Kidney (tissue), 14 donors: ENCODE data around the gene ANP32A. TPM values are rescaled to one million over a fixed set of nuclear protein-coding genes. Genes with fewer than 3 reads are reported as not detected.

Experiments
- DNase-seq, 5 donors: peaks; one replicate each; pipeline ENCODE4 v3.0.0-alpha.2; 2013 to 2020
- FAIRE-seq: peaks from 2 replicates; lab custom pipeline; 2012; peaks lifted over from hg19 to GRCh38; lab: Jason Lieb, UNC
- H3K27ac ChIP-seq, 2 donors: one replicate each; pipeline ENCODE4 v1.7.0; 2013; ENCODE audit warnings: low read depth in 2 of 2, low read length in 2 of 2, inconsistent platforms in 1 of 2
- H3K27me3 ChIP-seq: one replicate; pipeline ENCODE4 v1.7.1; 2013; ENCODE audit warnings: low read length, inconsistent platforms; ENCODE audit not compliant: control insufficient read depth, insufficient read depth
- H3K36me3 ChIP-seq, 3 donors: one replicate each; pipeline versions ENCODE4 v1.7.0 to v1.7.1; 2013; ENCODE audit warnings: low read length in 3 of 3, control low read depth in 1 of 3, inconsistent platforms in 1 of 3; ENCODE audit not compliant: insufficient read depth in 3 of 3, control insufficient read depth in 2 of 3
- H3K4me1 ChIP-seq, 3 donors: one replicate each; pipeline versions ENCODE4 v1.7.0 to v1.7.1; 2013; ENCODE audit warnings: low read length in 3 of 3, inconsistent platforms in 1 of 3, low read depth in 1 of 3; ENCODE audit not compliant: control insufficient read depth in 2 of 3, insufficient read depth in 2 of 3
- H3K4me3 ChIP-seq, 3 donors: one replicate each; pipeline versions ENCODE4 v1.7.0 to v1.8.1; 2013; ENCODE audit warnings: low read length in 3 of 3, control low read depth in 1 of 3, inconsistent platforms in 1 of 3
- H3K9ac ChIP-seq, 3 donors: one replicate each; pipeline versions ENCODE4 v1.7.0 to v1.7.1; 2013; ENCODE audit warnings: low read length in 3 of 3, control low read depth in 1 of 3, inconsistent platforms in 1 of 3
- H3K9me3 ChIP-seq, 3 donors: one replicate each; pipeline versions ENCODE4 v1.7.0 to v1.7.1; 2013; ENCODE audit warnings: low read length in 3 of 3, control low read depth in 1 of 3, inconsistent platforms in 1 of 3; ENCODE audit not compliant: control insufficient read depth in 2 of 3, insufficient read depth in 1 of 3
- CTCF ChIP-seq: IDR thresholded peaks from 3 replicates; pipeline ENCODE4 v1.5.1; 2012; ENCODE audit warnings: mild to moderate bottlenecking, moderate library complexity, borderline replicate concordance; ENCODE audit not compliant: insufficient read depth; ENCODE audit errors: extremely low read depth
- intact Hi-C: fragments of 100-400 bp; cut with DNase I; formaldehyde crosslinking; loops from one replicate; pipeline ENCODE4 v1.11.1; 2022
- polyA plus RNA-seq: library from polyadenylated mRNA; stranded (reverse); fragments of 350-450 nt; fragmentation: Illumina TruSeq; extraction: RNeasy Lipid Tissue Mini Kit (QIAGEN cat#74804); gene quantifications from one replicate; pipeline ENCODE4 v1.2.3, GENCODE V29; 2014; ENCODE audit warnings: low read depth, low replicate concordance; ENCODE audit not compliant: insufficient read depth
- total RNA-seq: library from RNA; stranded (reverse); fragmentation: NEBNext Ultra II Directional; extraction: Animal tissue kit (Norgen Biotek cat#: 25700); gene quantifications from one replicate; pipeline ENCODE4 v1.2.1, GENCODE V29; 2021
- donor health status: control.
- donor health status: control.
- donor health status: control.
- donor health status: control.
- donor health status: control.
- donor health status: DM: yes; HTN: yes; CAD: no.
- donor health status: Normal renal cell carcinoma (clear cell type).

Gene ANP32A
- total and polyA plus RNA-seq, 2 donors from 2014 or later: 113 to 148 TPM

- peaks cover 3 to 58% (median 46%) of the 10 kb centered on the region in 3 donors for H3K4me1 ChIP-seq
- H3K9me3 ChIP-seq: no peaks in the 10 kb centered on the region
- H3K4me3 ChIP-seq: no peak overlapping the region
- H3K36me3 ChIP-seq: no peaks in the 10 kb centered on the region
- TF ChIP-seq CTCF: no peak
- H3K9ac ChIP-seq: peak overlapping the region in 1 of 3 donors; percentile 37
- no peaks in the 10 kb centered on the region for H3K27me3 ChIP-seq
- peak overlapping the region in 1 of 2 donors; percentile 81 for H3K27ac ChIP-seq
- DNase-seq: no peak
- no peak for FAIRE-seq
- intact Hi-C loops: no loop called here
These were observed 23.5 kb downstream of the ANP32A start for GRCh38 chr15:68797191-68797590.

GRCh38 chr15:68796576-68796975 is 24.1 kb downstream of the ANP32A start:
- H3K9ac ChIP-seq: no peak overlapping the region
- no peak overlapping the region for H3K4me3 ChIP-seq
- H3K27ac ChIP-seq: peak overlapping the region in 1 of 2 donors; percentile 81
- FAIRE-seq: no peak
- no peak for DNase-seq
- no peaks in the 10 kb centered on the region for H3K27me3 ChIP-seq
- no peak for TF ChIP-seq CTCF
- no peaks in the 10 kb centered on the region for H3K36me3 ChIP-seq
- no peaks in the 10 kb centered on the region for H3K9me3 ChIP-seq
- intact Hi-C loops: no loop called here
- H3K4me1 ChIP-seq: peaks cover 3 to 58% (median 51%) of the 10 kb centered on the region in 3 donors

- intact Hi-C loops: no loop called here
- no peak for TF ChIP-seq CTCF
- peak overlapping the region in 2 of 3 donors; percentile 30 to 42 for H3K4me3 ChIP-seq
- H3K27me3 ChIP-seq: no peaks in the 10 kb centered on the region
- no peaks in the 10 kb centered on the region for H3K36me3 ChIP-seq
- DNase-seq: peak; percentile 91 to 98 (median 94)
- peak overlapping the region; percentile 89 to 97 for H3K27ac ChIP-seq
- H3K9me3 ChIP-seq: no peaks in the 10 kb centered on the region
- H3K9ac ChIP-seq: peak overlapping the region; percentile 10 to 74 (median 73)
- peaks cover 3 to 64% (median 56%) of the 10 kb centered on the region in 3 donors for H3K4me1 ChIP-seq
- FAIRE-seq: peak; percentile 35
These were observed 25.3 kb downstream of the ANP32A start for GRCh38 chr15:68795298-68795848.
